Medulla oblongata (tissue), 1 donor: ENCODE data around the gene FRMD3.

Source experiments
- DNase-seq: peaks from one replicate; pipeline ENCODE4 v3.0.0-alpha.2; 2015; ENCODE audit errors: extremely low spot score

FRMD3 gene

DNA sequence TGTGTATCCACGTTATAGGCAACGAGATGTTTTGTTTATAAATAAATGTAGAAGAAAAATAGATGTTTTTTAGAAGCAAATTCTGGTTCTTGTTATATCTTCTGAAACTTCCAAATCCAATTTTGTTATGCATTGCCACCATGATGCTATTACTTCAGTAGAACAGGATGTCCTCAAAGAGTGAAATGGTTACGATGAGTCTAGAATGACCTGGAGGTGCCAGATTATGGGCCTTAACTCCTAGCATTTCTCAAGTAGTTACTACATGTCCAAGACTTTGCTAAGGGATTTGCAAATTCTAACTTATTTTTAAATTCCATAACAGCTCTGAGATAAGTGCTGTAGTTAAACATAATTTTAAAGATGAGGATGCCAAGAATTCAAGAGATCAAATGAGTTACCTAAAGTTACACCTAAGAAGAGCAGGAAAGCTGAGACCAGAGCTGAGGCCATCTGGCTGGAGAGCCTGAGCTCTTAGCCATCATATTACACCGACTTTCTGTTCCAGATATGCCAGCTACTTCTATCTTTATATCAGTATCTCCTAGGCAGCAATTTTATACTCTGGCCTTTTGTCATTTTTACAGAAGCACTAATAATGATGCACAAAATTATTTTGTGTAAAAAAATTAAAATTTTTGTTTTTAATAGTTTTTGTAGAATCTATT lies 302.0 kb downstream of the FRMD3 start:
- DNase-seq: no peak

DNA sequence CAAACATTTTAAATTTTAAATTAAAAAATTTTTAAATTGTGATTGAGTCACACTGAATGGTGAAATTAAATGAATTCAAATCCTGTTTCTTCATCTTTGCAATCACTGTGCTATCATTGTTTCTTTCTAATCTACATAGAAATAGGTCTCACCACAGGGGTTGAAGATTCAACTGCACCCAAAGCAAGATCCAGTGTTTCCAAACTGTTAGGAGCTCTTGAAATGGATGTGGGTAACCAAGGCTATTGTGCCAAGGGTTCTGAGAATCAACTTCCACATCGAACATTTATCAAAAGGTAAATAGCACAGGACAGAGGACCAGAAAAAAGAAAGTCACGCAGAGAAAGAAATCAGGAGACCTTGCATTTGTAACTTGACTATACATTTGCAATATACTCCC lies 302.7 kb downstream of the FRMD3 start:
- DNase-seq: no peak

DNA sequence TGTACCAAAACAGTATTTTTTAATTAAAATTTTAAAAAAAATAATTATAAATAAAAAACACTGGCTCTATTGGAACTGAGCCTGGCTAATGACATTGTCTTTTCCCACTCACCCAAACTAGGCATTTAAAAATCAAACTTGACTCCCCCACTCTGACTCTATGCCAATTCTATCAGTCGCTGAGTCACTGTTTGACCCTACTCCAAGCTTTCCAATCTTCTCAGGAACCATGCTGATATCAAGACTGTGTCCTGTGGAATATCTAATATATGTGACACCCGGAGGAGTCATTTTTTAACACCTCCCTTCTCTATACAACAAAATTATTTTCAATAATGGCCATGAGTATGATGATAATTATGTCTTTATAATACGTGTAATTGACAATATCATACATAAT lies 303.7 kb downstream of the FRMD3 start:
- no peak for DNase-seq

DNA sequence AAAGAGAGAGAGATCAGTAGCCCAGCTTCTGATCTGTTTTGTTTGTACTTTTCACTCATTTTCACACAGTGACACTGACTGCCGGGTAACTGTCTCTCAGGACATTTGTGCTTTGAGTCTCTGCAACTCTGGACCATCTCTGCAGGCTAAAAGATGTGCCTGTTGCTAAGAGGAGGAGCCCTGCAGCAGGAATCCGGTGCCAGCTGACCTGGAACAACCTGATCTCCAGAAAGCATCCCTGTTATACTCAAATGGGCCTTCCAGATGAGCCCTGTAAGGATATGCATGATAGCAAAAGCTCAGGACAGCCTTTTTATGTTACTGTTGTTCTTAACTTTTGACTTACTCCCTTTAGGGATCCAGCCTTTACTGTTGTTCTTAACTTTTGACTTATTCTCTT lies 304.6 kb downstream of the FRMD3 start:
- no peak for DNase-seq

DNA sequence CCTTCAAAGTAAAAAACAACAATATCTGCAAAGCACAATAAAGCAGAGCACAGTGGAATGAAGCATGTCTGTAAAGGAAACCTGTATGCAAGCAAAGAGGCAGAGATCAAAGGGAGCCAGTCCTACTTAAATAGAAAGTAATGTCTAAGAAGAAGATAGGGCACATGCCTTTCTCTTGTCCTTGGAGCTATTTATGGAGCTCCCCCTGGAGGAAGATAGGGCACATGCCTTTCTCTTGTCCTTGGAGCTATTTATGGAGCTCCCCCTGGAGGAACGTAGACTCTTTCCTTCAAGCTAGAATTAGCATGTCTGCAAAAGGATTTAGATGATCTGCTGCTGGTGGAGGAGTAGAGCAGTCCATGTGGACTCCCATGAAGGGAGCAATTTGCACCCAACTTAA lies 307.2 kb downstream of the FRMD3 start:
- no peak for DNase-seq

DNA sequence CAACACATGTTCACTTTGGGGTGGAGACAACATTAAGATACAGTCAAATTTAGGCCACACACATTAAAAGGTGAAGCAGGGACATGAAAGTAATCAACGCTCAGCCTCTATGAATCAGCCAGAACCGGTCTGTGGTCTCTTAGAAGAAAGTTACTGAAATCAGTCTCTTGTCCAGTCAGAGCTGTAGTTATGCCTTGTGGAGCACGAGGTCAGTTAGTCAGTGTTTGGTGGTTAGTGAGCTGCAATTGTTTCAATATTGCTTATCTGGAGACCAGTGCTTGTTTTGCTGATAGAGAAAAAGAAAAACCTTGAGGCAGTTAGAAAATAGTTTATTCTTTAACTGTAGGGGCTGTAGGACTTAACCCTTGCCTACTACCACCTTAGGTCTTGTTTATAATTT lies 317.5 kb downstream of the FRMD3 start:
- DNase-seq: no peak

DNA sequence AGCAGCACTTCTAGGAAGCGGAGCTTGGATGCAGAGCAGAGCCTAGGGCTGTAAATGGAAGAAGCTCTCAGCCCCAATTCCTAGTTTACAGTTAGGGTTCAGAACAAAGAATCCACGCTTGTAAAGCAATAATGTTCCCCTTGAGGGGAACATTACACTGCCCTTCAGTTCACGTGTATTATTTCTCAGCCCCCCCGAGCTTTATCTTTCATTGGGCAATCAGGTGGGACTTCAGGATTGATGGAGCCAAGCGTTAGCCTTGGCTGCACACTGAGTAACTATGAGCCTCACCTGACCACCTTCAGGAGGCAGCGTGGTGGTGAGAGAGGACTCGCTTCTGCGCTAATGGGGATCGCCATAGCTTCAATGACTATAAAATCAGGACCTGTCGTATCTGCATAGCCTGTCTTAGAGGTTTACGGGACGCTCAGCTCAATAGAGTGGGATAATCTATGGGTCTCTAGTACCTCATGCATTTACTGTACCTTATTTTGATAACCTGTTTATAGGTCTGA lies 318.2 kb downstream of the FRMD3 start:
- no peak for DNase-seq

DNA sequence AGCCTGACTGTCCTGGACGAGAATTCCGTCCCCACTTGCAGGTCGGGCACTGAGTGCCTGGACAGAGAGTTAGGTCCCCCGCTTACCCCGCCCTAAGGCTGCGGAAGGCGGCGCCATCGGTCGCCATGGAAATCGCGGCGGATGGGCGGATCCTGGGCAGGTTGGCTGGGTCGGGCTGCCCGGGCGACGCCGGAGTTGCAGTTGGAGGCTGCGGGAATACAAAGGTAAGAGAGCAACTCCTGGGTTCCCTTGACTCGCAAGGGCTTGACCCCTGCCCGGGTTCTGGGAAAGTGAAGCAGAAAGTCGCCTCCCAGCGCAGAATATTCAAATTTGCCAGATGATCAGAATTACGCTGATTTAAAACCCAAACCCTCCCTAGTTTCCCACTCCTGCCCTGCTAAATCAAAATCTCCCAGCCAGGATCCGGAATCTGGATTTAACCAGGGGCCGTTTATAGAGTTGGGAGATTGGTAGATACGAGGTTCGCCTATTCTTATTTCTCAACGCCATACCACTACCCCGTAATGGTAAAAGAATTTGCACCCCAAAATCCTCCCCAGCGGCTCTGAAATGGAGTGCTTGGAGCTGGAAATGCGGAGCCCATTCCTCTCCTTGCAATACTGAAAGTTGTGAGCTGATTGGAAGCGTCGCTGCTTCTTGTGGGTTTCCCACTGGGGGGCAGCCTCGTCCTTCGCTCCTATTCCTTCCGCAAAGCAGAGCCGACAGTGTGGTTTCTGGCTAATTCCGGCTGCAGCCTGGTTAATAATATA lies 318.9 kb downstream of the FRMD3 start:
- peak; percentile 85 for DNase-seq

DNA sequence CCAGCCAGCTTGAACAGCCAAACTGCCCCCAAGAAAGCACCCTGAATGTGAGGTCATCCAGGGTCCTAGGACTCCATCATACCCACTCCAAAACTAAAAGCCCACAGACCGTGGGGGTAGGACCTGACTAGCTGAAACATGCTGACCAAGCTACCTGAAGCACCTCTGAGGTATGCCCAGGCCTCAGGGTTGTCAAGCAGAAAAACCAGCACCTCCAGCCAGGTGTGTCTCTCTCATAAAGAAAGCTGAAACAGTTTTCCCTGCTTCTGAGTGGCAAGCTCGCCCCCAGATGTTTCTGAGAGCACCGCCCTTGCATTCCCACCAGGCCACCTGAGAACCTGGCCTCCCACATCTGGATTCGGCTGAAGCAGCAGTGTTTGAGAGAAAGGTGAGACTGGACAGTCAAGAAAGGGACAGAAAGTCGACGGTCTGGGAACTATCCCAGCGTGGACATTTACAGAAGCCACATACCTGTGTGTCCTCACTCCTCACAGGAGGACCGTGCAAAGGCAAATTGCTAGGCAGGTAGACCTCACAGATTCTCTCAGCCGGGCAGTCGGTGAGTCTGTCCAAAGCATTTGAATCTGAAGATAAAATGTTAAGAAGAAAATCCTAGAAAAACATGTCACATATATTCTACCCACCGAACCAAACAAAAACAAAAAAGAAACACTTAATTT lies 319.6 kb downstream of the FRMD3 start:
- no peak for DNase-seq

DNA sequence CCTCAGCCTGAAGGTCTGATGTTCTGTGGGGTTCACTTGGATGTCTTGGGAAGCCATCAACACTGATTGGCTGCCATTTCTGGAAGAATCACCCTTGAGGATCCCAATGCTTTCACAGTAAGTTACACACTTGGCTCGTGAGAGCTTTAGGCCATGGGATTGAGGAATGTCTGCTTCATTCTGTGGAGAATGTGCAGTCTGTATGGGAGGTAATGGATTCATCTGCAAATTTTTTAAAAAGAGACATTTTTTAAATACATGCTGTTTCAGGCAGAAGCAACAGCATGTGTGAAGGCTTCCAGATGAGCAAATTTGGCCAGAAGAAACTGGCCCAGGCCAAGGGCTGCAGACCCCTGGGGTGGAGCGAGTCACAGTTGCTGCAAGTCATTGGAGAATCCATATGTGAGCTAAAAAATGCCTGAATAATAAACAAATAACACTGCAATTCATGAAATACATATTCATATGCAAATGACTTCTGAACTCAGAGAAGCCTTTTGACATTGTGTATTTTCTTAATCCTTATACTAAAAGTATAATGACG lies 328.9 kb downstream of the FRMD3 start:
- no peak for DNase-seq

DNA sequence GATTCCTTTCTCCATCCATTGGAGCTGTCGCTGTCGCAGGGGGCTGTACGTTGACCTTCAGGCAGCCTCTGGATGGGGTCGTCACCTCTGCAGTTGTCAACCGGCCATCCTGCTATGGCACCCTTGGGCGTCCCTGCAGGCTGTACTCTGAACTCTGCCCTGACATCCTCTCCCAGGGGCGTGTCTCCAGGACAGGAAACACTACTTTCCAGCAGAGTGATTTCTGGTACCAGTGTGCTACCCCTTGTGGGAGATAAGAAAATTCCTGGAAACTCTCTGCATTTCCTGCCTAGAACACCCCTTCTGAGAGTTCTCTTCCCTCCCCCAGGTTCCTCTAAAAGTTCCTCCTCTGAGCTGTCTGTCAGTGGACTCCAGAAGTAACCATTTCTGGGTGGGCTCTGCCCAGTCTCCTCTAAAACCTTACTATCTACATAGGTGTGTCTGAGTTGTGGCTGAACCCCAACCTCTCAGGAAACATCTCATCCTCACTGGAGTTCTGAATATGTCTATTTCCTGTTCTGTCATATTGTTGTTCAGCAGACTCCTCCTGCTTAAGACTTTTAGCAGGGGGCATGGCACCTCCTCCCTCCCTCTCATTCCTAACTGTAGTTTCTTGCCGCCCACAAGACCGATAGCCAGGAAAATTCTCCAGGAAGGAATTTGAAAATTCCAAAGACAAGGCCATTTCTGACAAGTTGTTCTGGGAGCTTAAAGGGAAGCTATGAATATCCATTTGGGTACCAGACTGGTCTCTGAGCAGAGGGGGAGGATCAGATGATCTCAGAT lies 329.9 kb downstream of the FRMD3 start:
- no peak for DNase-seq

DNA sequence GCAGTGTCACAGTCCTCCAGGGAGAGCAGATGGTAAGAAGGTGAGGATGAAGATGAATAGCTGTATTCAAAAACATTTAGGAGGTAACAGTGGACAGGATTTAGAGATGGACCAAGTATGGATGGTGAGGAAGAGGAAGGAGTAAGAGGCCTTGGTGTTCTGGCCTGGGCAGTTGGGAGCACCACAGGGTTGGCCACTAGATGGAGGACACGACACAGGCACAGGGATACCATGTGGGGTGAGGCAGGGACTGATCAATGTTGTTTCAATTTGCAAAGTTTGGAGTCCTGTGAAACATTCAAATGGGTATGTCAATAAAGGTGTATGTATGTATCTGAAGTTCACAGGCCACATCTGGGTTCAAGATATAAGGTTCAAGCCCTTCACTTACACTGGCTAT lies 334.2 kb downstream of the FRMD3 start:
- DNase-seq: no peak

DNA sequence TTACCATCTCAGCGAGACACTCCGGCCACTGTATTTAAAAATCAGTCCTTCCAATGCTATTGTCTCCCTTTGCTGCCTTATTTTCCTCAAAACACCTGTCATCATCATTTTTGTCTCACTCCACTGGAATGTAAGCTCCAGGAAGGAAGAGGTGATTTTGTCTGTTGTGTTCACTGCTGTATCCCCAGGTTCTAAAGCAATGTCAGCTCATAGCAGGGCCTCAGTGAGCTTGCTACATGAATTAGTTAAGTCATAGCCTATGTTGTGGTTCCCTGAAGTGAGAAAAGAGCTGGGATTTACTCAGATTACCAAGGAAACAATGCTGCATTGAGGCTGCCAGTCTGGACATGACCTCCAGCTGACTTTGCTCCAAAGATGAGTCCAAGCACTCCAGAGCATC lies 337.7 kb downstream of the FRMD3 start:
- DNase-seq: no peak

DNA sequence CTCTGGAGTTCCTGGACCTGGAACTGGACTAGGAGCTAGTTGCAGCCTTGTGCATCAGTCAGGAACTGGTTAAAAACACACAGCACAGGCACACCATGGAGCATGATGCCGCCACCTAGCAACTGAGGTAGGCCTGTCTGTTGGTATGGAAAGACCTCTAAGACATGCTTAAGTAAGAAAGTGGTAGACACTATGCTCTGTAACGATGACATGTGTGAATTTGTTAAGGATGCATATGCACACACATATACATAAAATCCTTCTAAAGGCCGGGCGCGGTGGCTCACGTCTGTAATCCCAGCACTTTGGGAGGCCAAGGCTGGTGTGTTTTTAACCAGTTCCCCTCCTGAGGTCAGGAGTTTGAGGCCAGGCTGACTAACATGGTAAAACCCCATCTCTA lies 338.4 kb downstream of the FRMD3 start:
- no peak for DNase-seq

DNA sequence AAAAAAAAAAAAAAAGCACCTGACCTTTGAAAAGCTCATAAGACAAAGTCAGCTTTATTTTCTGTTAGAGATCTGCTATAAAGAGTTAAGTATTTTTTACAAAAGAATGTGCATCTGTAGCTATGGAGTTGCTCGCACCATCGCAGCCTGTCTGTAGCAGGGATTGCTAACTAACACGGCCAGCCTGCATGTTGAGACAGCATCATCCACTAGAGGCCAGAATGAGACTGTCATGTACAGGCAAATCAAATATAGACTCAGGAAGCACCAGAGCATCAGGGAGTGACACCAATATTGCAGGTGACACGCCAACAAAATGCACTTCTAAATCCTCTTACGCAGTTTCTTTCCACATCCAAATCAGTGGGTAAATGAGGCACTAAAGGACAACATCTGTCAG lies 339.0 kb downstream of the FRMD3 start:
- peak; percentile 79 for DNase-seq

DNA sequence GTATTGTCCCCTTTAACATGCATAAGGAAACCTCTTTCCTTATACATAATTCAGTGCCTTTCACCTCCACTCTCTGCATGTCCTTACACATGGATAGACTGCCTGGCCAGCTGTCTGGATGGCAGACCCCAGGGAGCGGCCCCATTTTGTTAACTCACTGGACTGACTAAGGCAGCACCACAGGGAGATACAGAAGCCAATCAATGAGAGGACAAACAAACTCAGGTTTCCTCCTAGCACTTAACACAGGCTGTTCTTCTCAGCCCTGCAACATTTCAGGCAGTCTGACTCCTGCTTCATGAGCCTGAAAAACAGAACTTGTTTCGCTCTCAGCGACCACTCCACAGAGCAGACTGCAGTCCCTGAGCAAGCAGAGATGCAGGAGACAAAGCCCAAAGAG lies 339.8 kb downstream of the FRMD3 start:
- DNase-seq: no peak

DNA sequence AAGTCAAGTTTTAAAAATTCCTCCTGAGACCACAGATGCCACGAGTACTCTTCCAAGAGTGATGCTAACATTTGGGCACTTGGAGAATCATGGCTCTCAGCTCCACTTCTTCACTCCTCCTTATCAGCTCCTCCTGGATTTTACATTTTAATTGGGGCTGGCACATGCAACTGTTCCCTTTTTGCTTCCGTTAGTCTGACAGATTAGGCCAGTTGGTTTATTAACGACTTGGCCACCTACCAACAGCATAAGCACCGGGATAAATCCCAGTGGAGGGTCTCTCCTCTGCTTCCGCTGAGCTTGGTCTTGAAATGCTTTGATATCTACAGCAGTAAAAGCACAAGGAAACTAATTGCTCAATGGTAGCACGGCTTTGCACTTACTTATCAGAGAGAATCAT lies 340.6 kb downstream of the FRMD3 start:
- no peak for DNase-seq

DNA sequence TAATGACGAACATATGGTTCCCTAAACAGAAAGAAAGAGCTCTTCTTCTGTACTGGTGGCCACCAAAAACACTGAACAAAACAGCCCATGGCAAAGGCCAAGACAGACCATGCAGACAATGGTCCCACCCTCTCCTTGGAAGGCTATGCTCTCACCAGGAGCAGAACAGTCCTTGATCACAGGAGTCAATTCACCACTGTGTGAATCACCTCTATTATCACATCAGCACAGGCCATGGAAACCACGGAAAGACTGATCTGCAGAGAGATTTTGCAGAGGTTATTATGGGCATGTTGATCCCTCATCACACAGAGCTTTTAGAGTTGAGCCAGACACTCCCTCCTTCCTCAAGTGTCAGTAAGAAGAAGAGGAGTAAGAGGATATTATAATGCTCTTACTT lies 341.3 kb downstream of the FRMD3 start:
- no peak for DNase-seq
